Kidney epithelial cell (primary cell): ENCODE results near the gene RNASEH1. TPM values are rescaled to one million over a fixed set of nuclear protein-coding genes. Genes with fewer than 3 reads are reported as not detected.

Source experiments
- DNase-seq: peaks from one replicate; pipeline ENCODE4 v3.0.0-alpha.2; 2010; ENCODE audit warnings: low read depth
- H3K27me3 ChIP-seq: 2 replicates; pipeline ENCODE4 v1.6.0; 2011; ENCODE audit warnings: low read length; ENCODE audit not compliant: control insufficient read depth, insufficient read depth
- H3K36me3 ChIP-seq: 2 replicates; pipeline ENCODE4 v1.5.1; 2011; ENCODE audit warnings: low read length; ENCODE audit not compliant: control insufficient read depth, insufficient read depth
- H3K4me3 ChIP-seq: 2 replicates; pipeline ENCODE4 v1.5.1; 2011; ENCODE audit warnings: low read depth, mild to moderate bottlenecking, control low read depth, low read length
- CTCF ChIP-seq: IDR thresholded peaks from 2 replicates; pipeline ENCODE4 v1.5.1; 2011; ENCODE audit warnings: mild to moderate bottlenecking, moderate library complexity, low read length, control low read depth, inconsistent platforms; ENCODE audit not compliant: insufficient read depth, poor library complexity, severe bottlenecking
- total RNA-seq: library from RNA; depleted of rRNA; stranded (reverse); fragments of >200 nt; gene quantifications from 2 replicates; pipeline ENCODE4 v1.2.3, GENCODE V29; 2015

RNASEH1 gene
- total RNA-seq, 1 donor from 2014 or later = 43.0 TPM

GRCh38 chr2:3603536-3604206, 45.5 kb upstream of the RNASEH1 start:
- no peak overlapping the region for H3K4me3 ChIP-seq
- H3K36me3 ChIP-seq = no peaks in the 10 kb centered on the region
- H3K27me3 ChIP-seq = no peaks in the 10 kb centered on the region
- TF ChIP-seq CTCF = no peak
- no peak for DNase-seq

GRCh38 chr2:3602553-3603339, 44.6 kb upstream of the RNASEH1 start:
- Histone ChIP-seq H3K36me3 (no peaks in the 10 kb centered on the region), H3K4me3 (no peak overlapping the region), H3K27me3 (no peaks in the 10 kb centered on the region)
- no peak for DNase-seq
- TF ChIP-seq CTCF = no peak

- H3K27me3 ChIP-seq = no peaks in the 10 kb centered on the region
- no peaks in the 10 kb centered on the region for H3K36me3 ChIP-seq
- TF ChIP-seq CTCF = no peak
- DNase-seq = no peak
- H3K4me3 ChIP-seq = no peak overlapping the region
These were observed 43.6 kb upstream of the RNASEH1 start for GRCh38 chr2:3601561-3602271.

GRCh38 chr2:3600256-3600855, 42.2 kb upstream of the RNASEH1 start:
- H3K4me3 ChIP-seq = no peak overlapping the region

More at GRCh38 chr2:3600256-3600855, 42.2 kb upstream of the RNASEH1 start:
- TF ChIP-seq CTCF = no peak
- Histone ChIP-seq H3K27me3 (no peaks in the 10 kb centered on the region), H3K36me3 (no peaks in the 10 kb centered on the region)
- no peak for DNase-seq
